NCI-H1417 treated with DMSO at 0.1 percent for 48 hours (cell line): Measurements from ENCODE around the gene CCDC127.

ENCODE experiments used
- DNase-seq: peaks from one replicate; lab custom pipeline; 2025; lab: John Stamatoyannopoulos, UW

CCDC127 gene

DNA sequence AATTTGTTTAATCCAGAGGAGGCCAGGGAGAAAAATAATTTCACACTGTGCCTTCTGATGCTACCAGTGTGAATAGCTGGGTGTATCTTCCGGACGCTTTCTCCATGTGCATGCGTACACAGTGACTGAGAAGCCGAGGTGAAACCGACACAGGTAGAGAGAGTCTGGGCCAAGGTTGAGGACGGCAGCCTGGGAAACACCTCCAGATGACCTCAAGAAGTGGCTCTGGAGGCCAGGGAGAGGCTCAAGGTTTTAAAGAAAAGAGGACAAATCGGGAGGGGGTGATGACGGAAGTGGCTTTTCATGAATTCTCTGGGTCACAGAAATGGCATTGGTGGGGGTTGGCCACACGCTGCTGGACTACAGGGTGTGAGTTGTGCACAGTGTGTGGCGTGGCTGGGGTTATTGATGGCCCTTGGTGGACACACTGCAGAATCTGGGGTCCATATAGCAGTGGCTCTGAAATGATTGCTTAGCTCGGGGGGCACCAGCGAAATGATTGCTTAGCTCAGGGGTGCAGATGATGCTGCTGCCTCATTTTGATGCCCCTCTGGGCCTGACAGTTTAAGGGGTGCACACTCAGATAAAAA, 60.7 kb downstream of the CCDC127 start:
- DNase-seq, result no peak

DNA sequence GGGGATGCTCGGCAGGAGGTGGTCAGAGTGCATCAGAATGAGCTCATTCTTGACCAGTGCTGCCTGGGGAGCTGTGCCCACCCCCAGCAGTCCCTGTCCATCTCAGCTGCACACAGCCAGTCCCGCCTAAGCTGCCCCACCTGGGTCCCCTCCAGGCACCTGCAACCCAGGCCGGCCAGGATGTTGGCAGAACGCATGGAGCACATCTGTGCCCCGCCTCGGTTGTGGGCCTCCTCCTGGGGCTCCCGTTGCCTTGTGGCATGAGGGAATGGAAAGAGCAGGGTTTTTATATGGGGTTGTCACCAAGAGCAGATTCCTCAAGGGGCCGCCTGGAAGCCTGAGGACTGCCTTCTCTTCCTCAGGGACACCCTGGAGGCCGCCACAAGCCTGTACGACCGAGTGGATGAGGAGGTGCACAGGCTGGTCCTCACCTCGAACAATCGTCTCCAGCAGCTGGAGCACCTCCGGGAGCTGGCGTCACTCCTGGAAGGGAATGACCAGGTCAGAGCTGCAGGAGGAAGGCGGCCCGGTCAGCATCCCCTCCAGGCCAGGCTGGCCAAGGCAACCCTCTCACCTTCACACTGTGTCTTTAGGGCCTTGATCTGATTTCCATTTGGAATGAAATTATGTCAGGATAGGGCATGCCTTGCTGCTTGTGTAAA, 61.4 kb downstream of the CCDC127 start:
- DNase-seq, result no peak

DNA sequence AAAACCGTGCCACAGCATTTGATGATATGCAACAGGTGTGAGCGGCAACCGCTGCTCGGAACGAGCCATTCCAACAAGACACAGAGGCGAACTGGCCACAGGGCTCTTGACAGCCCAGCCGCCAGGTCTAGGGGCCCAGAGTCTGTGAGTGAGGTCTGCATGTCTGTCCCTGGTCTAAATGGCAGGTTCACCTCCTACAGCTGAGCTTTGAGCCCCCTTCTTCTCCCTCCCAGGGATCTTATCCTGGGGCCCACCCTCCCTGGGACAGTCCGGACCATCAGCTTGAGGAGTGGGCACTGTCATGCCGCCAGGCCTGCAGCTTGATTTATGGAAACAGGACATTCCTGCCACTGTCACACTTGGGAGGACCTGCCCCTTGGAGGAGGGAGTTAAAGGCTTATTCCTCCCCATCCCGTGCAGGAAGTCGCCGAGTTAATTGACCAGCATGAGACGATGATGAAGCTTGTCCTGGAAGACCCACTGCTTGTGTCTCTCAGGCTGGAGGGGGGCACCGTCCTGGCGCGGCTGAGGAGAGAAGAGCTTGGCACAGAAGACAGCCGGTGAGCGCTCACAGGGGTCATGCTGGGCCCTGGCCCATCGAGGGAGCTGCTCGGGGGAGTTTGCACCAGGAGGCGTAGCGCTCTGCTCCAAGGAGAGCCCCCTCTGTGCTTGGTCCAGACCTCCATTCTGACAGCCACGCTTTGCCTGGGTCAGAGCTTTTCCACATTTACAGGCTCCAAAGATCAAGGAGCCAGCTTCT, 62.1 kb downstream of the CCDC127 start:
- DNase-seq, result no peak

DNA sequence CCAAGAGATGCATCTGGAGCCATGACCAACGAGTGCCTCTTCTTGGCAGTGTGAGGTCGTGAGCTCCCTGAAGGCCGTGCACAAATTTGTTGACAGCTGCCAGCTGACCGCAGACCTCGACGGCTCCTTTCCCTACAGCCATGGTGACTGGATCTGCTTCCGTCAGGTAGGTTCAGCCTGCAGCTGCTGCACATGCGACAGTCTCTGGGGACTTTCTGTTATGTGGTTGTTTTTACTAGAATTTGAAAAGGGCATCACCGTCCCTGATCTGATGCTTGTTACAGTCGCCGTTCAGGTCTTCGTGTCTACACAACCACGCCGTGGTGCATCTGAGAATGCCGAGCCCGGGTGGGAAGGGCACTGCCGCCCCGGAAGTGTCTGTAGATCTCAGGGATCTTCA, 63.1 kb downstream of the CCDC127 start:
- DNase-seq, result no peak

DNA sequence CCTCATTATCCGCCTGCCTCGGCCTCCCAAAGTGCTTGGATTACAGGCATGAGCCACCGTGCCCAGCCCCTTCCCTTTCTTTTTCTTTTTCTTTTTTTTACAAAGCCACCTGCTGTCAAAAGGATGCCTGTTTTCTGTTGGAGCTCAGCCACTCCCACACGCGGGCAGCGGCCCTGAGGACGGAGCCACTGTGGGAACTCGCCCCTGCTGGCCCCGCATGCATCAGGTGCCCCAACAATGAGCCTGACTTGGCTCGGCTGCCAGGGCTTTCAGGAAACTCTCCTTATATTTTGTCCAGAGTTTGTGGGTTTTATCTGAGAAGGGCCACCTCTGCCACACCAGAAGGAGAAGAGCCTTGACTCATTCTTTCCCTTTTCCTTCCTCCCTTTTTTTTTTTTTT, 63.7 kb downstream of the CCDC127 start:
- no peak for DNase-seq

DNA sequence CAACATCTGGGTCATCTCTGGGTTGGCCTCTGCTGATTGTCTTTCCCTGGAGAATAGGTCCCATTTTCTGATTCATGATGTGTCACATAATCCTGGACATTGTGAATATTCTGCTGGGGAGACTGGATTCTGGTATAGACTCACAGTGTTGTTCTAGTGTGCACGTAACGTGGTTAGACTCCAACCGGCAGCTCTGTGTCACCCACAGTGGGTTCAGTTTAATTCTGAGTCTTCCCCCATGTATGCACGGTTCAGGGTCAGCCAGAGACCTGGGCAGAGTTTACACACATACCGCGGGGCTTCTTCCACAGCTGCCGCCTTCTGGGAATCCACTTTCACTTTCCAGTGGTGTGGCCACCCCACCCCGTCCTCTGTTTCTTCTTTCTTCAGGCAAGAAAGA, 64.7 kb downstream of the CCDC127 start:
- DNase-seq, result no peak

DNA sequence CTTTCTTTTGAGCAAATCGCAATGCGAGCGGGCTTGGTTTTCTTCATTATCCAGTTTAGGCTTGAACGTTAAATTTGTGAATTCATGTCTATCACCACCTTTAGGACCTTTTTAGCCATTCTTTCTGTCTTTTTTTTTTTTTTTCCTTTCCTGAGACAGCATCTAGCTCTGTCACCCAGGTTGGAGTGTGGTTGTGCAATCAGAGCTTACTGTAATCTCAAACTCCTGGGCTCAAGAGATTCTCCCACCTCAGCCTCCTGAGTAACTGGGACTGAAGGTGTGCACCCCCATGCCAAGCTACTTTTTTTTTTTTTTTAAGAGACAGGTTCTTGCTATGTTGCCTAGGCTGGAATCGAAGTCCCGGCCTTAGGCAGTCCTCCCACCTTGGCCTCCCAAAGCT, 65.9 kb downstream of the CCDC127 start:
- no peak for DNase-seq

DNA sequence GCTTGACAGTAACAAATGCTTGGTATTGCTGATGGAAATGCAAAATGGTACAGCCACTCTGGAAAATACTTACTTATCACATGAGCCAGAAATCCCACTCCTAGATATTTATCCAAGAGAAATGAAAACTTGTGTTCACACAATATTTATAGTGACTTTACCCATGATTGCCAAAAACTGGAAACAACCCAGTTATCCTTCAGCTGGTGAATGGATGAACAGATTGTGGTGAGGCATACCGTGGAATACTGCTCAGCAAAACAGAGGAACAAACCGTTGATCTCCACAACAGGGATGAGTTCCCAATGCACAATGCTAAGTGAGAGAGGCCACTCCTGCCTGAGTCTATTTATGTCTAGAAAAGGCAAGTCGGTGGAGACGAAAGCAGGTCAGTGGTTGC, 67.2 kb downstream of the CCDC127 start:
- no peak for DNase-seq

DNA sequence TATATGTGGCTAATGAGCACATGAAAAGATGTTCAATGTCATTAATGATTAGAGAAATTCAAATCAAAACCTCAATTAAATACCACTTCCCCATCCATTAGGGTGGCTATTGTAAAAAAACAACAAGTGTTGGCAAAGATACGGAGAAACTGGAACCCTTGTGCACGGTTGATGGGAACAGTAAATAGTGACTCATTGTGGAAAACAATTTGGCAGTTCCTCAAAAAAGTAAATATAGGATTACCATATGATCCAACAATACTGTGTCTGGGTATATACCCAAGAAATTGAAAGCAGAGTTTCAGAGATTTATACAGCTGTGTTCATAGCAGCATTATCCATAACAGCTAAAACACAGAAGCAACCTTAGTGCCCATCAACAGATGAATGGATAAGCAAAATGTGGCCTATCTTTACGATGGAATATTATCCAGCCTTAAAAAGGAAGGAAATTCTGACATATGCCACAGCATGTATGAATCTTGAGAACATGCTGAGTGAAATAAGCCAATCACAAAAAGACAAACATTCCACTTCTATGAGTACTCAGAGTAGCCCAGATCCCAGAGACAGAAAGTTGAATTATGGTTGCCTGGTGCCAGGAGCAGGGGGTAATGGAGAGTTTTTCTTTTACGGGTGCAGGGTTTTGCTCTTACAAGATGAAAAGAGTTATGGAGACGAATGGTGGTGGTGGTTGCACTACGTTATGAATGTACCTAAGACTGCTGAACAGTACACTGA, 68.0 kb downstream of the CCDC127 start:
- DNase-seq, result no peak

DNA sequence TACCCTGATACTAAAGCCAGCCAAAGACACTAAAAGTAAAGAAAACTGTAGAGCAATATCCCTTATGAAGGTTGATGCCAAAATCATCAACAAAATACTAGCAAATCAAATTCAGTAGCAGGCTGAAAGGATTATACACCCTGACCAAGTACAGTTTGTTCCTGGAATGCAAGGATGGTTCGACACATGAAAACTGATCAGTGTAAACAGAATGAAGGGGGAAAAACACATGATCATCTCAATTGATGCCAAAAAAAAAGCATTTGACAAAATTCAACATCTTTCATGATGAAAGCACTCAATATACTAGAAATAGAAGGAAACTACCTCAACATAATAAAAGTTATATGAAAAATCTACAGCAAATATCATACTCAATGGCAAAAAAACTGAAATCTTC, 70.2 kb downstream of the CCDC127 start:
- no peak for DNase-seq
